H9 (cell line): ENCODE data around the gene PHGDH. TPM values are rescaled to one million over a fixed set of nuclear protein-coding genes. Genes with fewer than 3 reads are reported as not detected.

Experiments
- DNase-seq: peaks from one replicate; pipeline ENCODE4 v3.0.0-alpha.2; 2017
- H2AFZ ChIP-seq: one replicate; pipeline ENCODE4 v1.6.1; 2013; ENCODE audit warnings: mild to moderate bottlenecking, low read length, control low read depth, moderate library complexity
- H2AK5ac ChIP-seq: 2 replicates; pipeline ENCODE4 v1.6.1; 2013; ENCODE audit warnings: low read length, control low read depth, mixed read lengths; ENCODE audit not compliant: insufficient read length
- H2BK120ac ChIP-seq: one replicate; pipeline ENCODE4 v1.6.1; 2013; ENCODE audit warnings: low read depth, mild to moderate bottlenecking, low read length, control low read depth, inconsistent platforms; ENCODE audit not compliant: poor library complexity, severe bottlenecking
- H2BK12ac ChIP-seq: 2 replicates; pipeline ENCODE4 v1.6.1; 2013; ENCODE audit warnings: low read length, control low read depth, mixed read lengths, low read depth; ENCODE audit not compliant: insufficient read length
- H2BK15ac ChIP-seq: 2 replicates; pipeline ENCODE4 v1.6.1; 2013; ENCODE audit warnings: low read depth, low read length, control low read depth
- H2BK20ac ChIP-seq: one replicate; pipeline ENCODE4 v1.6.1; 2013; ENCODE audit warnings: low read depth, mild to moderate bottlenecking, low read length, control low read depth, inconsistent platforms; ENCODE audit not compliant: poor library complexity, severe bottlenecking
- H2BK5ac ChIP-seq: 2 replicates; pipeline ENCODE4 v1.6.1; 2013; ENCODE audit warnings: low read length, control low read depth, mixed read lengths; ENCODE audit not compliant: insufficient read length
- H3K14ac ChIP-seq: 2 replicates; pipeline ENCODE4 v1.6.1; 2013; ENCODE audit warnings: low read length, control low read depth; ENCODE audit not compliant: insufficient read depth
- H3K18ac ChIP-seq: 2 replicates; pipeline ENCODE4 v1.6.1; 2013; ENCODE audit warnings: low read depth, mild to moderate bottlenecking, mixed read lengths, low read length, control low read depth; ENCODE audit not compliant: insufficient read length
- H3K23ac ChIP-seq: 2 replicates; pipeline ENCODE4 v1.6.1; 2013; ENCODE audit warnings: low read length, control low read depth, mixed read lengths, low read depth; ENCODE audit not compliant: insufficient read length
- H3K23me2 ChIP-seq: 2 replicates; pipeline ENCODE4 v1.6.1; 2013; ENCODE audit warnings: low read depth, mild to moderate bottlenecking, mixed read lengths, low read length, control low read depth; ENCODE audit not compliant: insufficient read length, poor library complexity, severe bottlenecking
- H3K27ac ChIP-seq: 2 replicates; pipeline ENCODE4 v1.5.1; 2013; ENCODE audit warnings: low read length, control low read depth, mixed read lengths, low read depth; ENCODE audit not compliant: insufficient read length
- H3K27me3 ChIP-seq: 2 replicates; pipeline ENCODE4 v1.6.1; 2013; ENCODE audit warnings: low read length, control low read depth, inconsistent platforms; ENCODE audit not compliant: insufficient read depth
- H3K4ac ChIP-seq: 2 replicates; pipeline ENCODE4 v1.6.1; 2013; ENCODE audit warnings: low read depth, mild to moderate bottlenecking, control low read depth, inconsistent platforms, low read length, moderate library complexity
- H3K4me1 ChIP-seq: 2 replicates; pipeline ENCODE4 v1.6.1; 2013; ENCODE audit warnings: low read length, control low read depth, inconsistent platforms; ENCODE audit not compliant: insufficient read depth
- H3K4me2 ChIP-seq: 2 replicates; pipeline ENCODE4 v1.6.1; 2013; ENCODE audit warnings: low read length, control low read depth, mixed read lengths; ENCODE audit not compliant: insufficient read length, insufficient read depth
- H3K56ac ChIP-seq: 2 replicates; pipeline ENCODE4 v1.6.1; 2013; ENCODE audit warnings: low read depth, mild to moderate bottlenecking, mixed read lengths, low read length, control low read depth; ENCODE audit not compliant: insufficient read length
- H3K79me1 ChIP-seq: 2 replicates; pipeline ENCODE4 v1.6.1; 2013; ENCODE audit warnings: low read depth, mild to moderate bottlenecking, moderate library complexity, low read length, control low read depth, inconsistent platforms; ENCODE audit not compliant: insufficient read depth, poor library complexity, severe bottlenecking
- H3K79me2 ChIP-seq: 2 replicates; pipeline ENCODE4 v1.6.1; 2013; ENCODE audit warnings: low read length, control low read depth, inconsistent platforms; ENCODE audit not compliant: insufficient read depth
- H3K9ac ChIP-seq: 2 replicates; pipeline ENCODE4 v1.6.1; 2013; ENCODE audit warnings: low read length, control low read depth, mixed read lengths; ENCODE audit not compliant: insufficient read length; ENCODE audit errors: extremely low read depth
- H3K9me3 ChIP-seq: one replicate; pipeline ENCODE4 v1.6.1; 2013; ENCODE audit warnings: low read depth, low read length, inconsistent platforms; ENCODE audit not compliant: control insufficient read depth
- H3T11ph ChIP-seq: one replicate; pipeline ENCODE4 v1.6.1; 2013; ENCODE audit warnings: mild to moderate bottlenecking, low read length, control low read depth, inconsistent platforms
- H4K20me1 ChIP-seq: one replicate; pipeline ENCODE4 v1.6.1; 2013; ENCODE audit not compliant: control insufficient read depth, insufficient read length, insufficient read depth
- H4K5ac ChIP-seq: 2 replicates; pipeline ENCODE4 v1.6.1; 2013; ENCODE audit warnings: low read depth, mild to moderate bottlenecking, mixed read lengths, low read length, control low read depth; ENCODE audit not compliant: insufficient read length
- H4K8ac ChIP-seq: replicated peaks from 2 replicates; pipeline ENCODE4 v1.6.1; 2013; ENCODE audit warnings: low read length, control low read depth, mixed read lengths, low read depth; ENCODE audit not compliant: insufficient read length
- H4K91ac ChIP-seq: 2 replicates; pipeline ENCODE4 v1.6.1; 2013; ENCODE audit warnings: low read depth, mild to moderate bottlenecking, moderate library complexity, mixed read lengths, low read length, control low read depth; ENCODE audit not compliant: insufficient read length
- H3K27ac Mint-ChIP-seq, 3 experiments: 2 replicates in 2 of 3; 3 replicates in 1 of 3; pipeline ENCODE4 v1.8.0; 2020 to 2021; ENCODE audit warnings: mixed read lengths in 3 of 3, mild to moderate bottlenecking in 1 of 3, moderate library complexity in 1 of 3
- H3K27me3 Mint-ChIP-seq: 2 replicates; pipeline ENCODE4 v1.8.0; 2021; ENCODE audit warnings: low read depth, mild to moderate bottlenecking, moderate library complexity, mixed read lengths
- H3K36me3 Mint-ChIP-seq, 3 experiments: 2 replicates in 2 of 3; 3 replicates in 1 of 3; pipeline ENCODE4 v1.8.0; 2020 to 2021; ENCODE audit warnings: low read depth in 3 of 3, mixed read lengths in 3 of 3; ENCODE audit not compliant: insufficient read depth in 1 of 3
- H3K4me1 Mint-ChIP-seq, 2 experiments: 2 replicates each; pipeline ENCODE4 v1.8.0; 2020; ENCODE audit warnings: mixed read lengths in 2 of 2
- H3K4me3 Mint-ChIP-seq, 2 experiments: 2 replicates in 1 of 2; 3 replicates in 1 of 2; pipeline ENCODE4 v1.8.0; 2020 to 2021; ENCODE audit warnings: mild to moderate bottlenecking in 2 of 2, mixed read lengths in 2 of 2, moderate library complexity in 1 of 2
- H3K9me3 Mint-ChIP-seq, 2 experiments: 2 replicates in 1 of 2; 3 replicates in 1 of 2; pipeline ENCODE4 v1.8.0; 2020; ENCODE audit warnings: mild to moderate bottlenecking in 2 of 2, mixed read lengths in 2 of 2, moderate library complexity in 1 of 2
- CTCF ChIP-seq: fragments of 200-600 bp; sonication (generic); conservative IDR thresholded peaks from 3 replicates; pipeline ENCODE4 v1.8.0; 2021; ENCODE audit warnings: antibody characterized with exemption, mild to moderate bottlenecking
- WGBS: extraction: QIAGEN DNeasy Blood & Tissue Kit; methylation state at CpG from one replicate; pipeline ENCODE4 v1.1.7; 2013; ENCODE audit warnings: missing lambda C conversion rate, low lambda C conversion rate, mixed read lengths; ENCODE audit not compliant: insufficient read length; ENCODE audit errors: extremely low coverage; 5-methylcytosine and 5-hydroxymethylcytosine counted together
- total RNA-seq: library from RNA; stranded (reverse); gene quantifications from 2 replicates; pipeline ENCODE4 v1.2.1, GENCODE V29; 2021

PHGDH gene
- total RNA-seq, 1 experiment from 2014 or later = 458 TPM

- Histone ChIP-seq H2BK20ac (no peak overlapping the region), H3K9ac (no peak overlapping the region), H4K5ac (no peak overlapping the region), H2BK15ac (no peak overlapping the region), H4K91ac (no peak overlapping the region), H3K18ac (no peak overlapping the region), H3K27me3 (no peaks in the 10 kb centered on the region), H3K4me2 (no peak overlapping the region), H4K8ac (no peak overlapping the region), H3K56ac (no peak overlapping the region), H2BK12ac (no peak overlapping the region), H3K23ac (no peak overlapping the region), H2AFZ (no peak overlapping the region), H2BK5ac (no peak overlapping the region), H3K27ac (no peak overlapping the region), H3K23me2 (no peaks in the 10 kb centered on the region), H2AK5ac (no peak overlapping the region), H2BK120ac (no peak overlapping the region), H3K79me1 (no peaks in the 10 kb centered on the region), H3K4me1 (peaks cover 14% of the 10 kb centered on the region), H3K4ac (no peak overlapping the region), H3K9me3 (no peaks in the 10 kb centered on the region), H3K14ac (no peak overlapping the region), H4K20me1 (no peaks in the 10 kb centered on the region), H3T11ph (no peak overlapping the region), H3K79me2 (no peaks in the 10 kb centered on the region)
- H3K27me3 Mint-ChIP-seq = no peaks in the 10 kb centered on the region
- no peak for DNase-seq
- no peak for TF ChIP-seq CTCF
- H3K4me1 Mint-ChIP-seq = peaks cover 42 to 45% of the 10 kb centered on the region in 2 experiments
- no peak overlapping the region for H3K4me3 Mint-ChIP-seq
- no CpG with 5 or more reads among the region's 6 CpGs for WGBS
- H3K9me3 Mint-ChIP-seq = no peaks in the 10 kb centered on the region; a peak in 1 of 5 replicates
- H3K27ac Mint-ChIP-seq = no peak overlapping the region; a peak in 1 of 7 replicates
- H3K36me3 Mint-ChIP-seq = no peaks in the 10 kb centered on the region
These were observed 36.9 kb upstream of the PHGDH start for GRCh38 chr1:119674835-119675289.
